Left renal pelvis (tissue), 4 donors: Measurements from ENCODE around the gene FAAP20. TPM values are rescaled to one million over a fixed set of nuclear protein-coding genes. Genes with fewer than 3 reads are reported as not detected.
A peak's percentile ranks its signal among the peaks of the same experiment; 100 is the strongest.

Experiments used
- DNase-seq, 4 donors: peaks; one replicate each; pipeline ENCODE4 v3.0.0-alpha.2; 2013; ENCODE audit warnings: low read depth in 4 of 4, low spot score in 3 of 4
- polyA plus RNA-seq, 4 donors: library from polyadenylated mRNA; unstranded; fragments of 120-200 nt; gene quantifications; one replicate each; pipeline ENCODE4 v1.2.1, GENCODE V29; 2013; ENCODE audit not compliant: insufficient read length in 4 of 4

FAAP20 gene
- polyA plus RNA-seq, 4 donors, result 28.0 to 68.3 (median 36.1) TPM

GRCh38 chr1:2212532-2213491, 18.2 kb upstream of the FAAP20 start:
- peak in 3 of 4 donors; percentile 81 to 92 (median 91) for DNase-seq

GRCh38 chr1:2212274-2212531, 17.6 kb upstream of the FAAP20 start:
- DNase-seq, result no peak

- DNase-seq, result no peak
Observed at GRCh38 chr1:2210786-2211185, 16.2 kb upstream of the FAAP20 start.

- no peak for DNase-seq
Observed at GRCh38 chr1:2210084-2210653, 15.6 kb upstream of the FAAP20 start.

- DNase-seq, result no peak
Observed at GRCh38 chr1:2209400-2210083, 15.0 kb upstream of the FAAP20 start.

GRCh38 chr1:2208309-2209239, 14.0 kb upstream of the FAAP20 start:
- no peak for DNase-seq

GRCh38 chr1:2206813-2207487, 12.4 kb upstream of the FAAP20 start:
- DNase-seq, result no peak

GRCh38 chr1:2205191-2205952, 10.8 kb upstream of the FAAP20 start:
- peak in 1 of 4 donors; percentile 85 for DNase-seq

GRCh38 chr1:2204415-2205190, 10.0 kb upstream of the FAAP20 start:
- DNase-seq, result no peak

GRCh38 chr1:2203671-2204414, 9.3 kb upstream of the FAAP20 start:
- DNase-seq, result no peak

- DNase-seq, result no peak
Observed at GRCh38 chr1:2202843-2203601, 8.4 kb upstream of the FAAP20 start.

GRCh38 chr1:2202008-2202575, 7.5 kb upstream of the FAAP20 start:
- DNase-seq, result no peak

- DNase-seq, result no peak
Observed at GRCh38 chr1:2201062-2201461, 6.5 kb upstream of the FAAP20 start.

GRCh38 chr1:2200308-2200943, 5.9 kb upstream of the FAAP20 start:
- no peak for DNase-seq

- no peak for DNase-seq
Observed at GRCh38 chr1:2199042-2199810, 4.7 kb upstream of the FAAP20 start.

- DNase-seq, result no peak
Observed at GRCh38 chr1:2198571-2198970, 4.0 kb upstream of the FAAP20 start.
